GM18861 (cell line): Measurements from ENCODE around the gene PARVG.
"Not testable (repeated sequence)": the region's sequence is repeated elsewhere in the genome, so short reads cannot be mapped to it uniquely, and the experiment has no call there.

ENCODE experiments used
- ATAC-seq: cut with Tn5 transposase; IDR thresholded peaks from one replicate; pipeline ENCODE4 v1.9.1; 2021; ENCODE audit not compliant: unreplicated experiment

The PARVG gene

GRCh38 chr22:44211946-44212930 lies 31.5 kb downstream of the PARVG start:
- no peak for ATAC-seq

GRCh38 chr22:44212936-44213335 lies 32.2 kb downstream of the PARVG start:
- ATAC-seq, result no peak

GRCh38 chr22:44213489-44214043 lies 32.8 kb downstream of the PARVG start:
- no peak for ATAC-seq

GRCh38 chr22:44214187-44214586 lies 33.5 kb downstream of the PARVG start:
- no peak for ATAC-seq

GRCh38 chr22:44214764-44215163 lies 34.0 kb downstream of the PARVG start:
- ATAC-seq, result no peak

GRCh38 chr22:44215287-44215686 lies 34.6 kb downstream of the PARVG start:
- no peak for ATAC-seq

- no peak for ATAC-seq
Observed at GRCh38 chr22:44217346-44217745, 36.6 kb downstream of the PARVG start.

- ATAC-seq, result no peak
Observed at GRCh38 chr22:44218071-44218470, 37.3 kb downstream of the PARVG start.

GRCh38 chr22:44219101-44219870 lies 38.6 kb downstream of the PARVG start:
- ATAC-seq, result no peak

- ATAC-seq, result no peak
Observed at GRCh38 chr22:44220727-44221680, 40.3 kb downstream of the PARVG start.

- ATAC-seq, result no peak
Observed at GRCh38 chr22:44221710-44222475, 41.2 kb downstream of the PARVG start.

- no peak for ATAC-seq
Observed at GRCh38 chr22:44224166-44224565, 43.4 kb downstream of the PARVG start.

- ATAC-seq, result no peak
Observed at GRCh38 chr22:44225091-44225689, 44.5 kb downstream of the PARVG start.

GRCh38 chr22:44225812-44226211 lies 45.1 kb downstream of the PARVG start:
- ATAC-seq, result no peak

- ATAC-seq, result no peak
Observed at GRCh38 chr22:44229331-44229730, 48.6 kb downstream of the PARVG start.

- ATAC-seq, result no peak
Observed at GRCh38 chr22:44229809-44230208, 49.1 kb downstream of the PARVG start.

GRCh38 chr22:44231233-44231632 lies 50.5 kb downstream of the PARVG start:
- no peak for ATAC-seq

- not testable (repeated sequence) for ATAC-seq
Observed at GRCh38 chr22:44234372-44234771, 53.6 kb downstream of the PARVG start.

GRCh38 chr22:44237290-44237689 lies 56.6 kb downstream of the PARVG start:
- ATAC-seq, result no peak
